Measurements from ENCODE around the gene MORC2. TPM values are rescaled to one million over a fixed set of nuclear protein-coding genes. Genes with fewer than 3 reads are reported as not detected.

Gene MORC2
- polyA plus RNA-seq, 3 donors: 34.7 to 37.7 (median 36.8) TPM

DNA sequence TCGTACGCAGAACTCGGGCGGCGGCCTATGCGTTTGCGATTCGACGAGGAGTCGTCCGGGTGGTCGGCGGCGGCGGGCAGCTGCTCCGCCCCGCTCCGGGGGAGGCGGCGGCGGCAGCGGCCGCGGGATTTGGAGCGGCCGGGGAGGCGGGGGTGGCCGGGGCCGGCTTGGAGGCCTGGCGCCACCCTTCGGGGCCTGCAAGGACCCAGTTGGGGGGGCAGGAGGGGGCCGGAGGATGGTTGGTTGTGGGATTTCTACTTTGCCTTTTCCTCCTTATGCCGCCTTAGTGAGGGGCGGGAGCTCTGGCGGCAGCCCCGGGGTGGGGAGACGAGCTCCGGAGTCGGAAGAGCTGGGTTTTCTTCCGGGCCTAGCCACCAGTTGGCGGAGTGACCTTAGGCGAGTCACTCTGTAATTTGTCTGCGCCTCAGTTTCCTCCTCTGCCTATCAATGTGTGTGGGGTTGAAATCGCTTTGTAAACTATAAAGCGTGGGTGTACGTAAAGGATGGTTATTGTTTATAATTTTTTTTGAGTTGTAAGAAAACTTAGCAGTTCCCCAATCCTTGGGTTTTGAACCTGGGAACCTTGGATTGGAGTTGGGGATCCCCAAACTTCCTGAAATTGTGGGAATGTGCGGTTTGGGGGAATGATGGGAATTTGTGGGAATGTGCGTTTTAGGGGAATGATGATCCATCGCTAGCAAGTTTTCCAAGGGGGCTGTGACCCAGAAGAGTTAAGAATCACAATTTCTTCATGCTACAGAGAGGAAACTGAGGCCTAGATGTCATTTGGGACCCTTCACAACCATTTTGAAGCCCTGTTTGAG lies 1.2 kb upstream of the MORC2 start:
- peak in 9 of 11 donors; percentile 6 to 38 (median 16) for DNase-seq (ENCODE audit: extremely low read depth in 1 of 11, low read depth in 9 of 11, low spot score in 4 of 11)

DNA sequence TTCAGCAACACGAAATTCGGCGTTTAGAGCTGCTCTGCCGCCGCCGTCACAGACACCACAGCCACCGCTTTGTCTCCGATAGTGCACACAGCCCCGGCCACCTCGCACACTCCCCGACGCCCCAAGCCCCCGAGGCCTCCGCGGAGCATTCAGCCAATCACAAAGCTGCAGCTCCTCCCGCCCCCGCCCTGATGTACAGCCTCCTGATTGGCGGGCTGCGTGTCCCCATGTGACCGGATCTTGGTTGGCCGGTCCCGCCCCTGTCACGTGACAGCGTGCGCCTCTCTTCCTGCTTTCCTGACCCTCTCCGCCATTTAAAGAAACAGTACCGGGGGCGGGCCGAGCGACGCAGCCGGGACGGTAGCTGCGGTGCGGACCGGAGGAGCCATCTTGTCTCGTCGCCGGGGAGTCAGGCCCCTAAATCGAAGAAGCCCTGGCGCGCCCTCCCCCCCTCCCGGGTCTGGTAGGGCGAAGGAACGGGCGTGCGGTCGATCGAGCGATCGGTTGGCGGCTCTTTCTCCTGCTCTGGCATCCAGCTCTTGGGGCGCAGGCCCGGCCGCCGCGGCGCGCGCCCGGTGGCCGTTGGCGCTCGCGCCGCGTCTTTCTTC lies 454 bp upstream of the MORC2 start, which contains the start of gene TUG1:
Gene TUG1, plus strand, starts transcription at position 342 of the 608 bp plus-strand sequence.
- DNase-seq (ENCODE audit: extremely low read depth in 1 of 11, low read depth in 9 of 11, low spot score in 4 of 11): peak; percentile 92 to 98 (median 97)

DNA sequence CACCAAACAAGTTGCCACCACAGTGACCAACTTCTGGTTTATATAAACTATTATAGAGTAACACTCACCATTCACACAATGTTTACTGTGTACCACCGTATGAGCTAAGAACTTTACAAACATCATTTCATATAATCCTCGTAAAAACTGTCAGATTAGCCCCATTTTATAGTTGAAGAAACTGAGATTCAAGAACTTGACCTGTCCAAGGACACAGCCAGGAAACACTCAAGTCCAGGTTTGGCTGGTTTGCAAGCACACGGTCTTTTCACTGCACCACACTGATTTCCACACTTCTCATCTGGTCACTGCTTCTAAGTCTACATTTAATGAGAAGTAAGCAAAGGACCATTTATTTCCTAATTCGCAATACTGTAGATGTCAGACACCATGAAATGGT lies 3.7 kb downstream of the MORC2 start:
- no peak for DNase-seq (ENCODE audit: extremely low read depth in 1 of 11, low read depth in 9 of 11, low spot score in 4 of 11)

DNA sequence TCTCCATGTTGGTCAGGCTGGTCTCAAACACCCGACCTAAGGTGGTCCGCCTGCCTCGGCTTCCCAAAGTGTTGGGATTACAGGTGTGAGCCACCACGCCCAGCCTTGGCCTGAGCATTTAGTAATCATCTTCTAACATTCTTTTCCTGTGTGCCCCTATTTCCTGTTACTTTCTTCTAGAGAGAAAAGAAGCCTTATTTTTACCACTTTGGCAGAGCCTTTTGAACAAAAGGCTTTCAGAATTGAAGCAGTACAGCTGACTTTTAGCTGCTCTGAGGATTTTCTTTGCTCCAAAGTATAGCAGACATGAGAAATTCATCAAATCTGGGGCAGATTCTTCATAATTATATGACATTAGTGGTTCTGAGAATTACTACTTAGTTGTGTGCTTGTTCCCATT lies 13.4 kb downstream of the MORC2 start:
- DNase-seq (ENCODE audit: extremely low read depth in 1 of 11, low read depth in 9 of 11, low spot score in 4 of 11): no peak

DNA sequence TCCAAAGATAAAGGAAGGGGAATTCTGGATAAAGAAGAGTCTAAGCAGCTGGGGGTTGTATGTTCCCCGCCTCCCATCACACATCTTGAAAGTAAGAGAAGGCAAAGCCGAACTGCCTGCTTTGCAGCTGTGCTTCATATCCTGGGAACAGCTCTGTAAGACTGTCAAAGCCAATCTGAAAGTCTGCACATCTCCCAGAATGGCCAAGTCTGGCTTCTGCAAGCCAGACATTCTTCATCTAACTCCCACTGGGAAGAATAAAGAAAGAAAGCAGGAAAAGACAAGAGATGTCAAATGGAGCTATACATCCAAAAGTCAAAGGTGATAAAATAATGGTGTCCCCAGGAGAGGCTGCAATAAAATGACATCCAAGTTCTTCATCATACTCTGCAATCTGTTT lies 15.4 kb downstream of the MORC2 start:
- DNase-seq (ENCODE audit: extremely low read depth in 1 of 11, low read depth in 9 of 11, low spot score in 4 of 11): no peak

DNA sequence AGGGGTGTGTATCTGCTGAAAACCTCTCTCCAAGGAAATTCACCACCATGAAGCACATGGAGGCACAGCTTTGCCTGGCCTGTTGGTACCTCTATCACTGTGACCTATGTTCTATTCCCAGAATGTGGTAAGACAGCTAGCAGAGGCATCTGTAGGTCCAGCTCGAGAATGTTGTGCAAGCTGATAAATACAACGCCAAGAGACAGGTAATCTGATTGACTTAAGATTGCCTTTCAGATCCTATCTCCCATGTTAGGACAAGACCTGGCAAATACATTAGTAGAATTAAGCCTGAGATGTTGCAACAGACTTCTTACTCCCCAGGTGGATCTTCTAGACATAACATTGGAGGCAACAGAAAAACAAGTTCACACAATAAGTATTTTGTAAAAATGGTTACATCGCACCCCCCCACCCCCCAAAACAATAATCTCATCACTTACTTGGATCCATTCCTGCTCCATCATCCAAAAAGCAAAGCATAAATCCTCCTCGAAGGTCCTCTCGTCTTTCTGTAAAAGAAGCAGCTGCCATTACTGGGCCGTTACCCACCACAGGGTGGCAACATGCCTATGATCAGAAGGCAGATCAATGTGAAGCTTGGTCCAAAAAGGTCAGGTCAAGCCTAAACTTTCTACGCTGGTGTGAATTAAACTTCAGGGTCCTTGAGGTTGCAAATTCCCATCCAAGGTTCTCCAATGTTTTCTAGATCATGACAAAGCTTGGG lies 18.5 kb downstream of the MORC2 start:
- DNase-seq (ENCODE audit: extremely low read depth in 1 of 11, low read depth in 9 of 11, low spot score in 4 of 11): no peak

DNA sequence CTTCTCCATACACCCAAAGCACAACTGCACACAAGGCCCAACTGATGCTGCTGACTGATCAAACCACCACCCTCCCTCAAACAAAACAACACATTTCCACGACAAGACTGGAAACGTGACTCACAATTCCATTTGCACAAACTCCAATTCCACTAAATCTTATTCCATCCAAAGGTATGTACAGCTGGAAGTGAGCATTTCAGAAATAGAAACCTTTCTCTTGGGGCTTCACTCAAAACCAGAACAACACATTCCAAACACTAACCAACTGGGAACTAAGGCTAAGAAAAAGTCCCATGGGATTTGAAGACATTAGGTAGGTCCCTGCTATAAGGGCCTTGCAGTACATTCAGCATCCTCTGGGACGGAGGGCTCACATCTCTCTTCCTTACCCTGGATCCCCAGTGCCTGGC lies 19.6 kb downstream of the MORC2 start:
- DNase-seq (ENCODE audit: extremely low read depth in 1 of 11, low read depth in 9 of 11, low spot score in 4 of 11): no peak

DNA sequence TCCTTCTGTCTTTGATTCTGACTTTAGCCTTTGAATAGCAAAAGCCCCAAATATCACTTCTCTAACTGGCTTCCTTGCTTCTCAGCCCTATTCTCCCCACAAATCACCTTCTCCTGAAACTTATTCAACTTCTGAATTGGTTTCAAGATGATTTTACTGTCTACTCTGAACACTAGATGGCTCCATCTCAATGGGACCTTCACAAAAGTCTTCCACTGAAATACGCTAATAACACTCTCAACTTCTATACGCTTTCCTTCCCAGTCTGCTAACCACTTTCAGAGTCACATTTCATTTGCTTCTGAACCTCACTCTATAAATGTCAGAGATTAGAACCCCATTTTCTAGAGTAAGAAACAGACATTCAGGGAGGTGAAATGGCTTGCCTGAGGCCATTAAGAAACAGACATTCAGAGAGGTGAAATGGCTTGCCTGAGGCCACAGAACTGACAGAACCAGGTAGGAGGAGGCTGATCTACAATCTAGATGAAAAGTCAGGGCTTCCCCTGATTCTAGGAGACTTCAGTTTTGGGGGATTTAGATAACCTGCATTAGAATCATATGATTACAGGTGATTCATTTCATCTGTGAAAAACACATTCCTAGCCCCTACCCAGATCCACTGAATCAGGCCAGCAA lies 20.6 kb downstream of the MORC2 start:
- peak in 10 of 11 donors; percentile 21 to 65 (median 30) for DNase-seq (ENCODE audit: extremely low read depth in 1 of 11, low read depth in 9 of 11, low spot score in 4 of 11)

DNA sequence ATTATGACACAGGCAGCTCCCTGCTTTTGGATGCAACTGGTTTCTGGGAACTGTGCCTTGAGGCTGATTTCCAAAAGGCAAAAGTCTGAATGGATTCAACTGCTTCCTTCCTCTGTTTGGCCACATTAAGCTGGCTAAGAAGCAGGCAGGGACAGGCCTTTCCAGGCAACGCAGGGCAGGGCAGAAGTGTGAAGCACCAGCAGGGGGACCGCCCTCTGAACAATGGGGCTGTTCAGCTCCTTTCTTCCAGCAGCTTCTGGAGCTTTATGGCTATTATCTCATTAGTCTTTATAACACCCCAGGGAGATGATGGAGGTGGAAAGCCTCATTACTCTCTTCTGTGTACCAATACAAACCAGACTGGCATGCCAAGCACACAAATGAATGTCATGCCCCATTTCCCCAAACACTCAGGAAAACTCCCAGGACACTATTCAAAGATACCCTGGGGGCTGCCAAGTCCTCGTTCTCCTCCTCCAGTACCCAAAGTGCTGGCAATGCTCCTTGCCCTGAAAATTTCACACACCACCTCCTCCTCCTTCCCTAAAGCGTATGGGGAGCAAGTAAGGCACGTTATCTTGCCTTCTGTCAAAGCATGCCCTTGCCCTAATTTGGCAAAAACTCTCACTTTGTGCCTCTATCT lies 21.3 kb downstream of the MORC2 start:
- DNase-seq (ENCODE audit: extremely low read depth in 1 of 11, low read depth in 9 of 11, low spot score in 4 of 11): no peak

DNA sequence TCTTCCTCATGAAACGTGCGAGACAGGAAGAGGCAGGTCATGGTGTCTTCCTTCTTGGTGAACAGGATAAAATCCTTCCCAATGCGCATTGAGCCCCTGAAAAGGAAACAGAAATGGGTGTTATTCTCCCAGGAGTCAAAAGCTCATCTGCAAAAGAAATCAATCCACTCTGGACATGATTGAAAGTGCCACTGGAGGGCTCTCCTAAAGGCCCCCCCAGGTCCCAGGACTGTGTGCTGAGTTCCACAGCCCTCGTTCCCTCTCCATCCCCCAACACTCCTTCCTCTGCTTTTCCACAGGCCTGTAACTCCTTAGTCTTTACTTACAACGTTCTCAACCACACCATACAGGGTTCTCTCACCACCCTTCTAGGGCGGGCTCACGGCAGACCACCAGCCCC lies 22.2 kb downstream of the MORC2 start:
- DNase-seq (ENCODE audit: extremely low read depth in 1 of 11, low read depth in 9 of 11, low spot score in 4 of 11): no peak

DNA sequence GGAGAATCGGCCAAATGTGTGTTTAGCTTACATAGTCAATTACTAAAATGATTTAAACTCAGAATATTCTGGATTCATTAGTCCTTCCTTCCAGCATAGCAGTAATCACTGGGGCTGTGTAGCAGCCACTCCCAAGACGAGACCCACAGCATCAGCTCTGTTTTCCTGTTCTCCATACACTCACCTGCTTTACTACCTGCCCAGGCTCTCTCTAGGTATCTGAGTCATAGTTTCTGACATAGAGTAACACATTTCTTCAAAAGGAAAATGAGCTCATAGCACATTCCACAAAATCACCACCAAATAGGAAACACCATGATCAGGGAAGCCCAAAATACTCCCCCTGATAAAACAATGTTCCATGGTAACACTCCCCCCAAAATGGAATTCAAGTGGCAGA lies 22.9 kb downstream of the MORC2 start:
- no peak for DNase-seq (ENCODE audit: extremely low read depth in 1 of 11, low read depth in 9 of 11, low spot score in 4 of 11)

DNA sequence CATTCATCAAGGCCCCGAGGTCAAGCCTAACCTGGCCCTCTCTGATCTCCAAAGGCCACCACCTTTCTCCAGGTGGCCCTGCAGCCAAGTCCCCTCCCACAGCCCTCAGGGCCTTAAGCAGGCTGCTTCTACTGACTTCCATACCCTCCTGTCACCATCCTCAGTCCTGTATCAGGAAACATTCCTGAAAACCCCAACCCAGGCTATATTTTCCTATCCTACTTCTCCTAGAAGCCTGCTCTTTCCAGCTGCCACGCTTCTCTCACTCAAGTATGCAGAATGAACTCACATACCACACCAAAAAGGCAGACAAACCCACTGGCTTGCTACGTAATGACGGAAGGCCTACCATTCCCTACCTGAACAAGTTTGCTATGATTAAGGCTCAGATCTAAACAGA lies 23.6 kb downstream of the MORC2 start:
- no peak for DNase-seq (ENCODE audit: extremely low read depth in 1 of 11, low read depth in 9 of 11, low spot score in 4 of 11)

DNA sequence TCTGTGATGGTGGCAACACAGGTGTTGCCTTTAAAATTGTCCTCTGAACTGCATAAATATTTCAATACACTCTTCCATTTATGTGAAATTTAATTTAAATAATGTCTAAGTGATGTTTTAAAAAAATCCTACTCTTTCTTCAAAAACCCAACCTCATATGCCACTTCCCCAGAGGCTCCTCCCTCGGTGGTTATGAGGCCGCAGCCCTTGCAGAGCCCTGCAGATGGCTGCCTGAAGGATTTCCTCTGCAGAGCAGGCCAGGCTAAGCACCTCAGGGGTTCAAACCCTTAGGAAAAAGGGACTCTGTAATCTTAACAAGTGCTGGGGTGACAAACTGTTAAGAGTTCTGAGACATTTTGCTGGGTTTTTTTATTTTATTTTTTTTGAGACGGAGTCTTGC lies 25.2 kb downstream of the MORC2 start:
- DNase-seq (ENCODE audit: extremely low read depth in 1 of 11, low read depth in 9 of 11, low spot score in 4 of 11): no peak

DNA sequence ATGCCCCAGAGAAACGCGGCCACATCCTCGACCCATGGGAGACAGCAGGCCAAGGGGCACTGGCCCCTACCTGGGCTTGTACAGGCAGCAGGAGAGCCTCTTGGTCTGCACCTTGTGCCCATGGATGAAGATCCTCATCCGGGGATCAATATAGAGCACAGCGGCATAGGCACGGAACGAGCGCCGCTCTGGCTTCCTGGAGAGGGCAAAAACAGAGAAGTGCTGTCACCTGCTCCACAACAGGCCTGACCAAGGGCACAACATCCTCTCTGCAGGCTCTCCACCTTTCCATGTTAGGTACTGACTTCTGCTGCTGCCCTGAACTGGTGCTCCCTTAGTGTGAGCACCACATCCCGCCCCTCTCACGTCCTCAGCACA lies 27.2 kb downstream of the MORC2 start:
- no peak for DNase-seq (ENCODE audit: extremely low read depth in 1 of 11, low read depth in 9 of 11, low spot score in 4 of 11)

DNA sequence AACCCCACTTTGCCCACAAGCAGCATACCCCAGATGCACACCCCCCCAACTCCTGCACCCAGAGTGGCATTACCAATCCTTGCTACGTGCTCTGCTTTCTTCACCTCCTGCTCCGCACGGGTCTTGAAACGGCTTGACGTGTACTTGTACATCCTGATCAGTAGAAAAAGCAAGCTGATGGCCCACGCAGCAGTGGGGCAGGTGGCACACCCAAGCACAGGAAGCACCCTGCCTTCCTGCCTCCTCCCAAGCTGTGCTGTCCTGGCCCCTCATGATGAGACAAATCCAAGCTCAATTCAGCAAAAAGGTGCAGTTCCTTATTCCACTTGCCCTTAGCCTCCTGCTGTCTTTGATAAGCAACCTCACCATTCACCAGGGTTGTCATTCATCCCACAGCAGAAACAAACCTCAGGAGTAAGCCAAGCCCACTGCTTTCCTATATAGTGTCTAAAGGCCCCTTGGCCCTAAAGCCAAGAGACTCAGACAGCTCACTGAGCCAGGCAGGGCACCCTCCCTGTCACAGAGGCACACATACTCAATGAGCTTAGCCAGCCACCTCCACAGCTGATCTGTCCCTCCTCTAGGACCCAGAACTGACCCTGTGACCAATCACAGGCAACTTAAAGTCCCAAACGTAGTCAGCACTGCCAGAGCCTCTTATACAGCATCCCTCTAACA lies 27.8 kb downstream of the MORC2 start:
- DNase-seq (ENCODE audit: extremely low read depth in 1 of 11, low read depth in 9 of 11, low spot score in 4 of 11): no peak

DNA sequence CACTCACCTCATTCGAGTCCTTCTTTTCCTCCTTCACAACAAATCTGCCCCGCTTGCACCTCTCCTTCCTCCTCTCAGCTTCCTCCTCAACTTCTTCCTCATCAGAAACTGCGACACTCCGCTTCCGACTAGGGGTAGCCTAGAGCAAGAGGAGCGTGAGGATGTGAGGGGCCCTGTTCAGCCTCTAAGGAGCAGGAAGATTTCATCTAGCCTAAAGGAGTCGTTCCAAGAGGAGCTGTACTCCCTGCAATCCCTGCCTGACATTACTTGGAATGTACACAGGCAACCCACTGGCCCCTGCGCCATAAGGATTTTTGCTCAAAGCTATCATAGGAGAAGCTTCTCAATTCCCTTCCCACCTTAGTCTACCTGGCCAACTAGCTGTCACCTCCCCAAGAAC lies 34.5 kb downstream of the MORC2 start:
- no peak for DNase-seq (ENCODE audit: extremely low read depth in 1 of 11, low read depth in 9 of 11, low spot score in 4 of 11)

DNA sequence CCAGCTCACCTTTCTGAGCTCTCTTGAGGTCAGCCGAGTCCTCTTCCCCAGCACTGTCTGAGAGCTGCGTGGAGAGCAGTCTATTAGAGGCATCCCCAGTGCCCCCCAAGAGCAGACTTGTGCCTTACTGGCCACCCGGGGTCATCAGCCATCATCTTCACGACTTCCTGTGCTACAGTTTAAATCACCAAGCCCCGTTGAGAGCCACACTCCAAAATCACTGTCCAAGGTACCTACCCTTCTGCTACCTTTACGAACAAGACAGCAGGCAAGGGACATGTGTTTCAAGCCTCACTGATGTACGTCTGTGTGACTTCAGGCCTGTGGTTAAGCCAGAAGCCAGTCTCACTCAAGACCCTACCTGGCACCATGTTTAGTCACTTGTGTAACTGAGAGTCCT lies 35.1 kb downstream of the MORC2 start:
- no peak for DNase-seq (ENCODE audit: extremely low read depth in 1 of 11, low read depth in 9 of 11, low spot score in 4 of 11)

DNA sequence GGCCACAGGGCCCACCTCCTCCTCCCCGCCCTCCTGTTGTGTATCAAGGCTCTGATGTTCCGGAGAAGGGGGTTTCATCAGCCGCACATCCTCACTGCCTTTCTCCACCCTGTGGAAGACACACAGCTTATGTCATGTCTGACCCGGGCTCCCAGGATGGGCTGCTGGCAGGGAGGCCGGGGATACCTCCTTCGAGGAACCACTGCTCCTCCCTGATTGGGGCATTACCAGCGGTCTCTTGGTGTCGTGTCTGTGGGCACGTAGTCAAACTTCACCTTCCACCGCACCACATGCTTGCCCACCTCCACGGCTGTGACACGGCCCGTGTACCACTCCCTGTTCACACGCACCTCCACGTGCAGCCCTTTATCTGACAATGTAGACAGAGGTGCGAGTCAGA lies 35.9 kb downstream of the MORC2 start:
- DNase-seq (ENCODE audit: extremely low read depth in 1 of 11, low read depth in 9 of 11, low spot score in 4 of 11): no peak

Data from renal cortex interstitium (tissue), 11 donors.